Fibroblast of the conjunctiva (primary cell): Measurements from ENCODE around the gene DNAJB6.

Experiments
- DNase-seq: peaks from one replicate; pipeline ENCODE4 v3.0.0-alpha.2; 2010; ENCODE audit warnings: low read depth

DNAJB6 gene

DNA sequence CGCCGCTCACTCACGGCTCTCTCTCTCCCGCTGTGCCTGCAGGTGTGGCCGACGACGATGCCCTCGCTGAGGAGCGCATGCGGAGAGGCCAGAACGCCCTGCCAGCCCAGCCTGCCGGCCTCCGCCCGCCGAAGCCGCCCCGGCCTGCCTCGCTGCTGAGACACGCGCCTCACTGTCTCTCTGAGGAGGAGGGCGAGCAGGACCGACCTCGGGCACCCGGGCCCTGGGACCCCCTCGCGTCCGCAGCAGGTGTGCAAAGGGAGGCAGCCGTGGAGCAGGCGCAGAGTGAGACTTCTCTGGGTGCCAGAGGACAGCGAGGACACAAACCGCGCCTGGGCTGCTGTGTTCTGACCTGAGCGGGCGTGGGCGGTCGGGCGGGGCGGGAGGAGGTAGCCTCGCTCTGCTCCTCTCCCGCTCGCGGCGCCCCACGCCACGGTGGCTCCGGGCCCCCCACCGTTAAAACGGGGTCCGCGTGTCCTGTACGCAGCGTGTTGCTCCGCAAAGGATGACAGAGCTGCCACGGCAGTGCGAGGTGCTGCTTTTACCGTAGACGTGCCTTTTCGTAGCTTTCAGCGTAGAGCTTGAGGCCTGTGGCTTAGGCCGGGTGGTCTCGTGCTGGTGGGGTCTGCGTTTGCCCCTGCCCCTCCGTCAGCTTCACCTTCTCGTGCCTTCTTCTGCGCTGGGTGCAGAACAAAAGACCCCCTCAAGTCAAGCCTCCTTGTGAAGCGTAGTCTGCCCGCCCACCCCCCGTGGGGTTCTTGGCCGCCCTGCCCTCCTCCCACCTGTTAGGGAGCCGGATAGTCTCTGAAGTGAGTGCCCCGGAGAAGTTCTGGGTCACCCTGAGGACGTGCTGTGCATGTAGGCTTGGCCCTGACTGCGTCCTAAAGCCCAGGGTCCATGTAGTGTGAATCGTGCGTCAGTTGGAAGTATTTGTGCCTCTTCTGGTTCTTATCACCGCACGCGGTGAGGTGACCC is 73.2 kb downstream of the DNAJB6 start:
- no peak for DNase-seq

DNA sequence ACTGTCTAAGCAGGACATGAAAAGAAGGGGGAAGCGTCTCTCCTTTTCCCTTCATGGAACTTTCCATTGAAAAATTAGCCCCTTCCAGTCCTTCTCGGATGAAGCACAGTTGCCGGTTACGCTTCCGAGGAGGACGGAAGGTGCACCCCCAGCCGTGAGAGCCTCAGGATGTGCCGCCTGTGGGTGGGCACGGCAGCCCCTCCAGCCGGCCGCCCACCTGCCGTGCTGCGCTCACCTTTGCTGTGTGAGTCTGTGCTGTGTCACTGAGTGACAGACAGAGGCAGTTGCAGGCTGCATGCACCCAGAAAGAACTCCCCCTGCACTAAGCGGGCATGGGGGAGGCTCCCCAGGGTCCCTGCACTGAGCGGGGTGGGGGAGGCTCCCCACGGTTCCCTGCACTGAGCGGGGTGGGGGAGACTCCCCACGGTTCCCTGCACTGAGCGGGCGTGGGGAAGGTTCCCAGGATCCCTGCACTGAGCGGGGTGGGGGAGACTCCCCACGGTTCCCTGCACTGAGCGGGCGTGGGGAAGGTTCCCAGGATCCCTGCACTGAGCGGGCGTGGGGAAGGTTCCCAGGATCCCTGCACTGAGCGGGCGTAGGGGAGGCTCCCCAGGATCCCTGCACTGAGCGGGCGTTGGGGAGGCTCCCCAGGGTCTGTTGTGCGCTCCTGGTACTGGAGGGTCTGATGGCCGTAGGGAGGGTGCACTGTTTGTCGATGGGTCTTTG is 74.2 kb downstream of the DNAJB6 start:
- no peak for DNase-seq

DNA sequence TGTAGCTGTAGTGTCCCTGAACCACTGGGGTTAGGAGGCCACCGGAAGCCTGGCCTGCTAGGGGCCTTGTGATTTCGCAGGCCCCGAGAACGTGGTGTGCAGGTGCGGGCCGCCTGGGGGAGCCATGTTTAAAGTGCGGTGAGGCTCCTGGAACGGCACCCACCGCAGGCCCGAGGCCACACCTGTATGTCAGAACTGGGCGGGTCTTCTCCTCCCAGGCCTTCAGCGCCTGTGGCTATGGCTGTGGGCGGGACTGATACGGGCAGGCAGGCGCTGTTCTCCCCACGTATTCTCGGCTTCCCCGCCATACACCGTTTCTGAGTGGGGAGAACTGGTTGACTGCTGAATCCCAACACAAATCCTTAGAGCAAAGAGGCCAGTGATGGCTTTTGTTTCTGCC is 74.8 kb downstream of the DNAJB6 start:
- DNase-seq, result no peak

DNA sequence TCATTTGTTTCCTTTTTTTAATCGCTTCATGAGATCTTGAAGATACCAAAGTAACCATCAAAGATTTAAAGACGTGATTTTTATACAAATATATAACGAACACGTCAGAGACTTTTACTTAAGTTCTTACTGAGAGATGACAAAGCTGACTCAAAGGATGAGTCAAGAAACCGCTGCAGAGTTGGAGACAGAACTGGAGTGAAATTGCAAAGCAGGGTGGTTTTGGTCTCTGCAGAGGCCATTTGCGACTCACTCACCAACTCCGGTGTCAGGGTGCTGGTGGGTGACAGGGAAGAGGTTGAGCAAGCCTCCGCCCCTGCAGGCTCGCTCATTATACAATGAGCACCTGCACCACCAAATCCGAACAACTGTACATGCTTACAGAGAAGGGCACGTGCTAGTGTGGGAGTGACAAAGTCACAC is 75.2 kb downstream of the DNAJB6 start:
- peak; percentile 17 for DNase-seq

DNA sequence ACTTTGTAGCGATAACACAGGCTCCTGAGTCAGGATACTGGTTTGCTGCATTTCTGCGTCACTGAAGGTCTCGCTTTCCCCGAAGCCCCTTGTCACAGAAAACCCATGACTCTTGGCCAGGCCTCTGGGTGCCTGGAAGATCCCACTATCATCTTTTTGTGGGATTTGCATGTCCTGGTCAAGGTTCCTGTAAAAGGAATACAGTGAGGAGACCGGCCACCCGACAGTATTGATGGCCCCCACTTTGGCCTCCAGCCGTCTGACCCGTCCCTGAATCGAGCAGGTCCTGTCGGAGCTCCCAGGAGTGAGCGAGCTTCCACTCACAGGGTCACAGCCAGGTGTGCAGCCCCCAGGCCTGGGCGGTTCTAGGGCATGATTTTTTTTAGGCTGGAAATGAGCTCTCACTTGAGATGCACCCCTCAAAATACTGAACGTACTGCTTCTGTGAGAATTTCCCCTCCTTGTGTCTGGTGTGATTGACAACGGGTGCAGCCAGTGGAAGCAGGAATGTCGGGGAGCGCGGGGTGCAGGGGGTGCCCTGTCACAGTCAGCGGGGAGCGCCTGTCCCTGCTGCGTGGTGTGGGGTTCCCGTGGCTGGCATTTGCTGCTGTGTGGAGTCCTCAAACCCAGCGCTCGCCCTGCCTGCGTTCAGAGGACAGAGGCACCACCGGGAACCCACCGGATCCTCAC is 75.8 kb downstream of the DNAJB6 start:
- DNase-seq, result no peak

DNA sequence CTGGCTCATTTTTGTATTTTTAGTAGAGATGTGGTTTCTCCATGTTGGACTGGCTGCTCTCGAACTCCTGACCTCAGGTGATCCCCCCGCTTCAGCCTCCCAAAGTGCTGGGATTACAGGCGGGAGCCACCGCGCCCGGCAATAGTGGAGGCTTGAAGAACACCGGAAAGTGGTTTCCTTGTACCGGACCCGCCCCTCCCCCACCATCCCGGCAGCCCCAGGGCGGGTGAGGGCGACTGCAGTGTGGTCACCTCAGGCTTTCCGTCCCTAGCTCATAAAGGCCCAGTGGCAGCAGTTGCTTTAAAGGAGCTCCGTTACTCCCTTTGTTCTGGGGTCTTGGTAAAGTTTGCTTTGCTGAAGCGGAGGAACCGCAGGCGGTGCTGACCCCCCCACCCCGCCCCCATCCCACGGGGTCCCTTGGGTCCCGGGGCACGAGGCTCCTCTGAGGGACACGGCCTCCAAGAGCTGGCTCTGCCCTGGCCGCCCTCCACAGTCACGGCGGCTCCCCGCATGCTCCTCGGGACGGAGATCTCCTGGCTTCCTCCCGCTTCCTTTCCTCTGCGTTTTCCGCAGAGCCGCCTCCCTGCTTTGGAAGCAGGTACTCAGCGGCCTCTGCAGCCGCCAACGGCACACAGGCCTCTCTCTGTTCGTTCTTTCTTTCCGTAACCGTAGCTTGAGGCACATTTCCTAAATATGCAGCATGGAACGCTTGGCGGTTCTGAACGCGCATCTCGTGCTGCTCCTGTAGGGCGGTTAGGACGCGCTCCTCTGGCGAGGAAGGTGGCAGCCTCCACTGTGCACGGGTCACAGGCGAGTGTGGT is 77.3 kb downstream of the DNAJB6 start:
- no peak for DNase-seq

DNA sequence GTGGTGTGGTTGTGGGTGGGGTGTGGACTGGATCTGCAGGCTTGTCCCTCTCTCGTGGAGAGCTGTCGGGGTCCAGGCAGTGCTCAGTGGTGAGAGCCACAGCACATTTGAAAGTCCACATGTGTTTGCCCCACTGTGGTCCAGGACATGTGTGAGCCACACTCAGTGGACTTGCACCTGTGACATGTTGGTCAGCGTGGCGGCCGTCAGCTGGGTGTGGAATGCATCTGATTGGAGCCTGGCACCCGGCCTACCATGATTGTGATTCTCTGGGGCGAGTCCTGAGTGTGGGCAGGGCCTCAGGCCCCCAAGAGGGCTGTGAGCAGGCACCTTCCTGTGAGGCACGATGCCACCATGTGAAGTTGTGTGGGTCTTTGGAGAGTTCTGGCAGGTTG is 77.9 kb downstream of the DNAJB6 start:
- no peak for DNase-seq

DNA sequence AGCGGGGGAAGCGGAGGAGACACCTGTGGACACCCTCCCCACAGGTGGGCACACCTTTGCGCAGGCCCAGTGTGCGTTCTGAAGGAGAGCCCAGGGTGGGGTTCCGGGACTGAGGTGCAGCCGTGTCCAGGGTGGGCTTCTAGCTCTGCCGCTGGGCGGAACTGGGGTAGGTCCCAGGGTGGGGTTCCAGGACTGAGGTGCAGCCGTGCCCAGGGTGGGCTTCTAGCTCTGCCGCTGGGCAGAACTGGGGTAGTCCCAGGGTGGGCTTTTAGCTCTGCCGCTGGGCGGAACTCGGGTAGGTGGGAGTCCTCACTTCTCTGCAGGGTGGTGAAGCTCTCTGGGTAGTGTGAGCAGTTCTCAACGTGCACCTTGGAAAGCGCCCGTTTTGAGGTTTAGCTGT is 78.7 kb downstream of the DNAJB6 start:
- DNase-seq, result no peak

DNA sequence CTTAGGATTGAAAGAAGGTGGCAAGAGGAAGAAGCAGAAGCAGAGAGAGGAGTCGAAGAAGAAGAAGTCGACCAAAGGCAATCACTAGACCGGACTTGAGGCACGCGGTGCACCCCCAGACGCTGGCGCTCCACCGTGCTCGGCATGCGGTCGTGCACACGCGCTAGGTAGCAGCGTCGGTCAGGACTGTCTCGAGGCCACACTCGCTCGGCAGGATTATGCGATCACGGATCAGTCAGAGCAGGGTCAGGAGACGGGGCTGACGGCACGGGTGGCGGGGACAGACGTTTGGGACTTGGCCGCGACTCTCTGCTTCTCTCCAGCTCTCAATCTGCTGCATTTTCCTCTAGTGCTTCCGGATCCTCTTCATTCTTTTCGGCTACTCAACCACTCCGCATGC is 79.2 kb downstream of the DNAJB6 start:
- DNase-seq, result no peak

DNA sequence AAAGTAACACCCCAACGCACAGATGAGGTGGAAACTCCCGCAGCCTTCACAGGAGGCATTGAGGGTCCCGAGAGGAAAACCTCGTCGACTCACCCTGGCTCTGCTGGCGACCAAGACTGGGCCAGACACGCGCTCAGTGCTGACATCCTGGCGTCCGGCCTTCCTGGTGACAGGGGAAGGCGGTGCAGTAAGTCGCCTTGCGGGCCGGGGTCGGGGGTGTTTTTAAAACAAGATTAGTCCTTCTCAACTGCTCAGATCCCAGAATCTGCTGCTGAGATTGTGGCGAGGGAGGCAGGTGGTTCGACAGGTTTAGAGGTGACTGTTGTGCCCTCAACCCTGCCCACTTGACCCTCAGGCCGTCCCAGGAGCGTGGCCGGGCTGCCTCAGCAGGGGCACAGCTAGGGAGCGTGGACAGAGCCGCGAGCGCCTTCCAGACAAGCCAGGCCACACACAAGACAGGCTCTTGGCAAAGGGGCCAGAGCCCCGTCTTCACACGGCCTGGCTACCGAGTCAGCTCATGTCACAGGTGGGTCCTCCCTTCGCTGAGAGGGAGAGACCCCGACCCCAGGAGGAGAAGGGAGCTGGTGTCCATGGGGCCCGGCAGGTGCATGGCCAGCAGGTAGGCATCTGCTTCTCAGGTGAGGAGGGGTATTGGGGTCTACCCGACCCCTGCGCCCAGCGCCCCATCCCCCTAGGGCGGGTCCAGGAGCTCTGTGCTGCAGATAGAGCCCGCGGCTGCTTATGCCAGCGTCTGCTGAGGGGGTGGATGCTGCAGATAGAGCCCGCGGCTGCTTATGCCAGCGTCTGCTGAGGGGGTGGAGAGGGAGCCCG is 81.6 kb downstream of the DNAJB6 start:
- DNase-seq, result no peak

DNA sequence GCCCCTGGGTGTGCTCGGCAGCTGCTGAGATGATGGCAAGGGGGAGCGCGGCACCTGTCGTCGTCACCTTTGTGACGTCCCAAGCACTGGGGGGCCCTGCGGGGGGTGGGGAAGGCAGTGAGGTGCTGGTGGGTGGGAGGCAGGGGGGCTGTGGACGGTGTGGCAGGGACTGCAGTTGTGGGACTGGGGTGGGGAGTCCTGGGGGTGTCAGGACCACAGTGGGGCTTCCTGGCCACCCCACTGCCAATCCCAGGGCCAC is 82.2 kb downstream of the DNAJB6 start:
- no peak for DNase-seq

DNA sequence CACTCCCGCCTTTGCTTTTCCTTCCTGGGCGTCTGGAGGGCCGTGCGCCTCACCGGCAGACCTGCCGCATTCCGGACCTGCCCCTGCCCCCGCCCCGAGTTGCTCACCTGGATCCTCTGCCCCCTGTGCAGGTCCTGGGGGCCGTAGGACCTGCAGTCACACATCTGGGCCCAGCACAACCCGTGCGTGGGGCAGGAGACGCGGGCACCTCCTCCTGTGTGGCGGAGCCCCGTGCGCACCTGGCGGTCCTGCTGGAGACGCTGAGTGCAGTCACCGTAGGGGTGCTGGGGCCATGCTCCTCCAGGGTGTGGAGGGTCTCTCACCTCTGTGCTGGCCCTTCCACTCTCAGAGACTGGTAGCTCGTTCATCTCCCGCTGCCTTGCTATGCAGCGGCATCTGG is 85.5 kb downstream of the DNAJB6 start:
- DNase-seq, result no peak

DNA sequence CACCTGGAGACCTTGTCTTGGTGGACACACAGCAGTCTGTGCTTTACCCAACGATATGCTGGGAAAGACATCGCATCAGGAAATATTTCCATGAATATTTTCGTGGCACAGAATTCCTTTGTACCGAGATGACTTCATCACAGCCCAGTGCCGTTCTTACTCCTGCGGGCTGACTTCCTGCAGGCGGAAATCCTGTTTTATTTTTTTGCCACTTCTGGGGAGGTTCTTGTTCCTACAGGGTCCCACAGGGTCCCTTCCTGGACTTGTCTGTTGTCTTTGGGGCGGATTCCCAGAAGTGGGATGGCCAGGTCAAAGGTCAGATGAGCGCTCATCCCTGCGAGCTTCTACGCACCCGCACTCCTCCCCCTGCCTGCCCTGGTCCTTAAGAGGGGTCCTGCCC is 86.5 kb downstream of the DNAJB6 start:
- no peak for DNase-seq

DNA sequence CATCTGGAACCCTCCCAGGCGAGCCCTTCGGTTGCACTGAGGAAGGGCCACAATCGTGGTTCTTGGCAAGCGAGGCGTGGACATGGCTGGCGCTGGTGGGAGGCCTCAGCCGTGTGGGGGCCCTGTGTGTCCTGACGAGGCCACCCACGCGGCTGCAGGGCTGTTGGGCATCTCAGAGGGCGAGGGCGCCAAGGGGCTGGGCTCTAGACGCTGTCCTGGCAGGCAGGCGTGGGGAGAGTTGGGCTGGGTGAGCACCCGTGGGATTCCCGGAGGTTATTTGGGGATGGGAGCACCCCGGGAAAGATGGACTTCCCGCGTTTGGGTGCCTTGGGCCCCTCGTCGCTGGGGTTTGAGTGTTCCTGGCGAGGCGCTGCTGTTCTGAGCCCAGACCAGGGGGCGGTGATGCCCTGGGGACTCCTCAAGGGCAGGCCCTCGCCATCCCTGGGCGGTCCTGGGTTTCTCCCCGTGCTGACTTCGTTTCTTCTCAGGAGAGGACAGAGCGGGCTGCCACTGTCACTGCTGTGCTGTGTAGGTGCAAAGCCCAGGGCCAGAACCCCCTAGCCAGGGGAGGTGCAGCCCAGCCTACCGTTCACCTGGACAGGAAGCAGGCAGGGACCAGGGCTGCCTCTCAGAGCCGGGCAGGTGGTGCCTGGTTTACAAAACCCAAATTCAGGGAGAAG is 87.2 kb downstream of the DNAJB6 start:
- DNase-seq, result no peak

DNA sequence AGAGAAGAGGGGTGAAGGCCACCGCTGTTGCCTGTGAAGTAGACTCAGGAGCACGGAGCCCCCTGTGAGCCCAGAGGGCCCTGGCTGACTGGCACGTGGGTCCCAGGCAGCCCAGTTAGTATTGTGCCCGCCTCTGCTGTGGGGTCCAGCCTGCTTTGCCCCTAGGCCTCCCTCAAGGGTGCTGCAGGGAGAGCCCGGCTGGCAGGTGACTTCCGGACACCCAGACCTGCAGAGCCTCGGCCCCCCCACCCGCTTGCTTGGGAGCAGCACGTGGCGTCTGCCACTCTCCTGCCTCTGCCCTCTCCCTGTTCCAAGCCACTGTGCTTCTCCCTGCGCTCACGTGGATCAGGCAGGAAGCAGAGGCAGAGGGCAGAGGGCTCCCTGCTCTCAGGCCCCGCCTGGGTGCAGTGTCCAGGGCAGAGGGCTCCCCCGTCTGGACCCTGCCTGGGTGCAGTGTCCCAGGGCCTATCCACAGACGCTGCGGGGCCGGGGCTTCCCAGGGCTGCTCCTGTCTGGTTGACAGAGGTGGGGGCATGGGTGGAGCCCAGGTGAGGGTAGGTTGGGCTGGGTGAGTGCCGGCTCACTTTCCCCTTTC is 88.4 kb downstream of the DNAJB6 start:
- no peak for DNase-seq

DNA sequence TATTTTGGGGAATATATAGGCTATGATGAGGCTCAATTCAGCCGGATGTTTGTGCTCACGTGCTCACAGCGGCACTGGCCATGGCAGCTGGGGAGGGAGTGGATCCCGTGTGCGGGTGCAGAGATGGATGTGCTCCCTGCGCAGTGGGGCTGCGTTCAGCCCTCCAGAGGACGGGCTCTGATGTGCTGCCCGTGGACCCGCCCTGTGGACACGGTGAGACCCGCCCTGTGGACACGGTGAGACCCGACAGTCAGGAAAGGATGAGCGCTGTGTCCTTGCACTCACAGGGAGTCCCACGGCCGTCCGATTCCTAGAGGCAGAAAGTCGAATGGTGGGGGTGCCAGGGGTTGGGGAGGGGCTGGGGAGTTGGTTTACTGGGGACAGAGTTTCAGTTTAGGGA is 89.0 kb downstream of the DNAJB6 start:
- DNase-seq, result no peak

DNA sequence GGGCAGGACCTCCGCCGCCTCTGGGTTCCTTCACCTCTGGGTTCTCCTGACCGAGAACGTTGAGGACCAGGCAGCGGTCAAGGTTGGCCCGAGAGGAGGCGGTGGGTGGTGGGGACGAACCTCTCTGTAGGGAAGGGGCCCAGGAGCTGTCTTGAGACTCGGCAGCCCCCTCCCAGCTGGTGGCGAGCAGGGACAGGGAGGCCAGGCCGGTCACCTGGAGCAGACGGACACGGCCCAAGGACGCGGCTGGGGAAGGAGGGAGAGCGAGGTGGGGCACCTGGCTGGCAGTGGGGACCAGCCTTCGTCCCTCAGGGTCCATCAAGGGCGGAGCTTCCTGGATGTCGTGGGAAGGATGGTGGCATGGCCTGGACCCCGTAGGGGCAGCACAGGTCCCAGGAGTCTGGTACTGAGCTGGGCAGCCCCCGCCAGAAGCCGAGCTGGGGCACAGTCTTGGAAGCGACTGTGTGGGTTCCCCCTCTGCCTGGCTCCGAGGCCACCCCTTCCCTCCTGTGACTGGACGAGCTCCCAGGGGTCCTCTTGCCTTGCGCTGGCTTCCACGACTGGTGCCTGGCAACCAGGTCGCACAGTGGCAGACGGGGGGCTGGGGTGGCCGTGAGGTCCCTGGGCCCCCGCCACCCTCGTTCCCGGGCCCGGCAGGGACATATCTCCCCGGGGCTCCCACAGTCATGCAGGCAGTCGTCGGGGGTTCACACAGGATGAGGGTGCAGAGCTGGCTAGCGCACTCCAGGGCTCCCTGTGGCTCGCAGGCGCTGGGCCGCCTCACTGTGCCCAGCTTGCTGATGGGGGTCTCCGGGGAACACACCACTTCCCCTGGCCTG is 89.9 kb downstream of the DNAJB6 start:
- DNase-seq, result no peak

DNA sequence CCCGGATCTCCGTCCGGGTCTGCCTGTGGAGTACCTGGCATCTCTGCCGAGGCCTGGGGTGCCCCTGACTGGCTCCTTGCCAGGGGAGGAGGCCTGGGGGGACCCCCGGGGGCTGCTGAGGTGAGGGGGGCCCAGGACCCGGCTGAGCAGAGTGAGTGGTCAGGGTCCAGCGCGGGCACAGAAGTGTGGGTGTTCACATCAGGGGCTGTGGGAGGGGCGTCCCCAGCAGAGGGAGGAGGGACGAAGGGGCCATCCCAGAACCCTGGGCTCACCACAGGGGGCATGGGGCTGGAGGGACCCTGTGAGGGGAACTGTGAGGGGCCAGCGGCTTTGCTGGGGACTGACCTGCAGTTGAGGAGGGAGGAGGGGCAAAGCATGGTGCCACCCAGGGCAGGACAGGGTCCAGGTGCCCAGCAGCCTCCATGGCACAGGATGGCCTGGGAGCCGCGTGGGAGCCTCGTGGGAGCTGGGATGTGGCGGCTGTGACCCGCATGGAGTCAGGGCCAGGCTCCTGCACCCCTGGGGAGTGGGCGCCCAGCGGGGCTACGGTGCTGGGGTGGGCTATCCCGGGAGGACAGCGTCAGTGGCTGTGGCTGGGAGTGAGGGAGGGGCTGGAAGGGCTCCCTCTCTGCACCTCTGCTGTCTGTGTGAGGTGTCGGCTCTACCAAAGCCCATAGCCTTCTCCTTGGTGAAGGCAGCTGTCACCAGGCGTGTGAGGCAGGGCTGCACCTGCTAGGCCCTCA is 91.2 kb downstream of the DNAJB6 start:
- DNase-seq, result no peak

DNA sequence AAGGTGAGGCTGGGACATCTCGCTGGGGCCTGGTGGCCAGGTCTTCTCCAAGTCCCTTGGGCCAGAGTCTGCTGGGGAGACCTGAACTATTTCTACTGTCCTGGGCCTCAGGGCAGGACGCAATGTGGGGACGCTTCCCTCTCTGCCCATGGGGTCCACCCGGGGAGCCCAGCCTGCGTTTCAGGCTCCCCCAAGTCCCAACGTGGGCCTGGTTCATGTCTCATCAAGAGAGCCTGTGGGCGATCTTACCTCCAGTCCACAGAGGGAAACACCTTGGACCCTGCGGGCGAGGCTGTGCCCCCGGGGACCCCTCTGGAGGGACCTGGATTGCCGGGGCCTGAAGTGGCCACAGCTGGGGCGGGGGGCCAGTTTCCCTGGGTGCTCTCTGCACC is 91.7 kb downstream of the DNAJB6 start:
- no peak for DNase-seq
